ENCODE measurements around the gene PIEZO1.

DNA sequence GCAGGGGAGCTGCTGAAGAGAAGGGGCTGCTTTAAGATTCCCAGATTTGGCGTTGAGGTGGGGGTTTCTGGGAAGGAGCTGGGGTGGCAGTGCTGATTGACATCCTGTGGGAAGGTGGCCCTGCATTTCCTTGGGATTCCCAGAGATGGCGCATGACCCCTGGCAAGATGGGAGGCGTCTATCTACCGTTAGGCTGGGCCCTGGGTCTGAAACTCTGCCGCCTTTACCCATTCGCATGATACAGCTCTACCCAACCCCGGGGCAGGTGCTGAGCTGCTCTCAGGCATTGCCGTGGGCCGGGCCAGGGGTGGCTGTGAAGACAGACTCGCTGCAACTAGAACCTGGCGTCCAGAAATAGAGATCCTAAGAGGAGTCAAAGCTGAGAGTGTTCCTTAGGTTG, 112.2 kb downstream of the PIEZO1 start:
- TF ChIP-seq, protein P1, sequence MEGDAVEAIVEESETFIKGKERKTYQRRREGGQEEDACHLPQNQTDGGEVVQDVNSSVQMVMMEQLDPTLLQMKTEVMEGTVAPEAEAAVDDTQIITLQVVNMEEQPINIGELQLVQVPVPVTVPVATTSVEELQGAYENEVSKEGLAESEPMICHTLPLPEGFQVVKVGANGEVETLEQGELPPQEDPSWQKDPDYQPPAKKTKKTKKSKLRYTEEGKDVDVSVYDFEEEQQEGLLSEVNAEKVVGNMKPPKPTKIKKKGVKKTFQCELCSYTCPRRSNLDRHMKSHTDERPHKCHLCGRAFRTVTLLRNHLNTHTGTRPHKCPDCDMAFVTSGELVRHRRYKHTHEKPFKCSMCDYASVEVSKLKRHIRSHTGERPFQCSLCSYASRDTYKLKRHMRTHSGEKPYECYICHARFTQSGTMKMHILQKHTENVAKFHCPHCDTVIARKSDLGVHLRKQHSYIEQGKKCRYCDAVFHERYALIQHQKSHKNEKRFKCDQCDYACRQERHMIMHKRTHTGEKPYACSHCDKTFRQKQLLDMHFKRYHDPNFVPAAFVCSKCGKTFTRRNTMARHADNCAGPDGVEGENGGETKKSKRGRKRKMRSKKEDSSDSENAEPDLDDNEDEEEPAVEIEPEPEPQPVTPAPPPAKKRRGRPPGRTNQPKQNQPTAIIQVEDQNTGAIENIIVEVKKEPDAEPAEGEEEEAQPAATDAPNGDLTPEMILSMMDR (IDR thresholded peaks at IDR 0.05 in 8 of 11, conservative IDR thresholded peaks at IDR 0.05 in 3 of 11), result no peak
- TF ChIP-seq POLR2A (IDR thresholded peaks at IDR 0.05) (no peak), POLR2AphosphoS5 (IDR thresholded peaks at IDR 0.05) (no peak)
